OCI-LY1 (cell line): ENCODE measurements around the gene MVB12B.

ENCODE experiments used
- H2AFZ ChIP-seq: fragments of 200-600 bp; sonication (generic), shearing (Covaris generic); 2 replicates; pipeline ENCODE4 v1.6.0; 2014; ENCODE audit warnings: antibody characterized with exemption, mild to moderate bottlenecking, low read length
- H3F3A ChIP-seq: fragments of 200-600 bp; sonication (generic), shearing (Covaris generic); 2 replicates; pipeline ENCODE4 v1.6.0; 2014; ENCODE audit warnings: mild to moderate bottlenecking, antibody characterized with exemption, low read length, moderate library complexity; ENCODE audit not compliant: insufficient read depth
- H3K27ac ChIP-seq: fragments of 200-600 bp; sonication (generic); 2 replicates; pipeline ENCODE4 v1.5.1; 2014; ENCODE audit warnings: low read length, mixed run types, mild to moderate bottlenecking, low read depth; ENCODE audit not compliant: poor library complexity, severe bottlenecking
- H3K27me3 ChIP-seq: fragments of 200-600 bp; sonication (generic); 2 replicates; pipeline ENCODE4 v1.6.0; 2014; ENCODE audit warnings: antibody characterized with exemption, mild to moderate bottlenecking, low read length, moderate library complexity; ENCODE audit not compliant: insufficient read depth
- H3K36me3 ChIP-seq: fragments of 200-600 bp; sonication (generic); 2 replicates; pipeline ENCODE4 v1.6.1; 2014; ENCODE audit warnings: mild to moderate bottlenecking, antibody characterized with exemption, low read length, moderate library complexity, mixed read lengths; ENCODE audit not compliant: insufficient read depth
- H3K4me1 ChIP-seq: fragments of 200-600 bp; sonication (generic); 2 replicates; pipeline ENCODE4 v1.5.1; 2014; ENCODE audit warnings: mild to moderate bottlenecking, low read length, moderate library complexity; ENCODE audit not compliant: insufficient read depth, severe bottlenecking
- H3K4me2 ChIP-seq: fragments of 200-600 bp; sonication (generic), shearing (Covaris generic); 2 replicates; pipeline ENCODE4 v1.6.1; 2014; ENCODE audit warnings: low read length
- H3K4me3 ChIP-seq: fragments of 200-600 bp; sonication (generic); 2 replicates; pipeline ENCODE4 v1.5.1; 2014; ENCODE audit warnings: low read length, low read depth, mild to moderate bottlenecking, mixed read lengths; ENCODE audit not compliant: poor library complexity, severe bottlenecking
- H3K79me2 ChIP-seq: fragments of 200-600 bp; shearing (Covaris generic); 2 replicates; pipeline ENCODE4 v1.6.1; 2016; ENCODE audit warnings: mixed run types, low read length, mixed read lengths; ENCODE audit not compliant: insufficient read depth
- H3K9ac ChIP-seq: fragments of 200-600 bp; sonication (generic), shearing (Covaris generic); 2 replicates; pipeline ENCODE4 v1.6.1; 2014; ENCODE audit warnings: mild to moderate bottlenecking, low read length, mixed read lengths
- H3K9me2 ChIP-seq: fragments of 200-600 bp; sonication (generic), shearing (Covaris generic); 2 replicates; pipeline ENCODE4 v1.6.1; 2014; ENCODE audit warnings: low read depth, mild to moderate bottlenecking, low read length, mixed read lengths
- H3K9me3 ChIP-seq: fragments of 200-600 bp; shearing (Covaris generic); 2 replicates; pipeline ENCODE4 v1.6.1; 2014; ENCODE audit warnings: low read length, mixed read lengths
- H4K20me1 ChIP-seq: fragments of 200-600 bp; sonication (generic), shearing (Covaris generic); 2 replicates; pipeline ENCODE4 v1.6.0; 2016; ENCODE audit warnings: mild to moderate bottlenecking, low read length; ENCODE audit not compliant: insufficient read depth
- CTCF ChIP-seq: fragments of 200-600 bp; sonication (generic), shearing (Covaris generic); IDR thresholded peaks from 2 replicates; pipeline ENCODE4 v1.5.1; 2017; ENCODE audit warnings: mild to moderate bottlenecking, antibody characterized with exemption, low read length, moderate library complexity, mixed read lengths
- EZH2 ChIP-seq: fragments of 200-600 bp; sonication (generic), shearing (Covaris generic); IDR thresholded peaks from 2 replicates; pipeline ENCODE4 v1.8.0; 2017; ENCODE audit warnings: borderline replicate concordance, mixed run types, mild to moderate bottlenecking, antibody characterized with exemption, low read length, moderate library complexity, mixed read lengths

The MVB12B gene

GRCh38 chr9:126346031-126346430, 19.4 kb downstream of the MVB12B start:
- TF ChIP-seq CTCF (no peak), EZH2 (no peak)
- Histone ChIP-seq H3K79me2 (no peaks in the 10 kb centered on the region), H3K9ac (no peak overlapping the region), H3K27me3 (peaks cover 5% of the 10 kb centered on the region; the same call in 1 of the 2 replicates), H3K4me2 (no peak overlapping the region), H3K9me2 (no peaks in the 10 kb centered on the region), H3K27ac (no peak overlapping the region), H3K4me3 (no peak overlapping the region), H3K36me3 (no peaks in the 10 kb centered on the region), H4K20me1 (no peaks in the 10 kb centered on the region), H2AFZ (no peak overlapping the region), H3K4me1 (no peaks in the 10 kb centered on the region), H3F3A (no peaks in the 10 kb centered on the region), H3K9me3 (0 out of 2 replicates have a peak, but pooled peaks cover 3% of the 10 kb centered on the region)

DNA sequence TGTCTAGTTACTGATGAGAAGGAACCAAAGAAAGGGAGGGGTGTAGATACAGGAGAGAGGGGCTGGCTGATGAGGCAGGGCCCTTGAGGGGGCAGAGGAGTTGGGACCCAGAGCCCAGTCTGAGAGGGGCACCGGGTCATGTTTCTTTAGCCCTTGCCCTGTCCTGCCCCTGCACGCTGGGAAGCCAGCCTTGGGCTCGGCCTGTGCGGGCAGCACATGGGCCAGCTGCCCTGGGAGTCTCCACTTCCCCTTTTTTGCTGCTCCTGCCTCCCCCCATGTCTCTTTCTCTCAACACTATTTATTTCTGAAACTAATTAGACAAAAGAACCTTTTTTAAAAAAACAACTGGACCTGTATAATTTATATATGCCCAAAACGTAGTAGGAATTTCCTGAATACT, 20.5 kb downstream of the MVB12B start:
- Histone ChIP-seq H3K9ac (no peak overlapping the region), H3K36me3 (no peaks in the 10 kb centered on the region), H3K9me2 (no peaks in the 10 kb centered on the region), H3K79me2 (no peaks in the 10 kb centered on the region), H3F3A (no peaks in the 10 kb centered on the region), H3K9me3 (0 out of 2 replicates have a peak, but pooled peaks cover 3% of the 10 kb centered on the region), H2AFZ (no peak overlapping the region), H3K27ac (no peak overlapping the region), H3K4me3 (no peak overlapping the region), H3K4me1 (no peaks in the 10 kb centered on the region), H3K27me3 (0 out of 2 replicates have a peak, but pooled peaks cover 5% of the 10 kb centered on the region), H3K4me2 (no peak overlapping the region), H4K20me1 (no peaks in the 10 kb centered on the region)
- TF ChIP-seq CTCF (no peak), EZH2 (no peak)

DNA sequence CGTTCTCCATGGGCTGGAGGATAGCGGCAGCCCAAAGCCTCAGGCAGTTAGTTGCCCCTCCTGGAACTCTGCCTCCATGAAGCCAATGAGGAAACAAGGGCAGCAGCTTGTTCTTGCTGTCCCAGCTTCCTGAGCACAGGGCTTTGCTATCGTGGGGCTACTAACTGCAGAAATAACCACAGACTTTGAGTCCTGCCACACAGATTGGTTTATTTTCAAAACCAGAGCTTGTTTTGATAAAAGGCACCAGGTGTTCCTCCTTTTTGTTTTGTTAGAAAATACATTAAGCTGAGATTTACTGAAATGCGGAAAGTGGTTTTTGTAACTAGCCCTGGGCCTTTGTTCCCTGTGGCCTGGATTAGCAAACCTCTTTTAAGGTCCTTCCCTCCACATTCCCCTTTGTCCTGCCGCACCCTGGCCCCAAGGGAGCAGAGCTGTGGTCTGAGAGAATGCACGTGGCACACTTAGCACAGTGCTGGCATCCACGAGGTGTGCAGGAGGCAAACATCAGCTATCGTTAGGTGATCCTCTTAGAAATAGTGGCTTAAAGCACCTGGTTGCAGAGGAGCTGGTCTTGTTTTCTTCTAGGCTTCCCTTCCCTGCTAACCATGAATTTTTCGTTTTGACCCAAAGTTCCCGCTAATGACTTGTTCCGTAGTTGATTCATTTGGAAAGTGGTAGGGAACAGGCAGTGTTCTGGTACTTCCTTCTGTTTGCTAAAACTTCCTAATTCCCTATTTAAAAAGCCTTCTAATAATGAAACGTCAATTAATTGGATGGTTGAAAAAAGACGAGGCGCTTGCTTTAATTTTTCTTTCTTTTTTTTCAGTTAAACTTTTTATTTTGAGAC, 21.5 kb downstream of the MVB12B start:
- Histone ChIP-seq H3K4me3 (no peak overlapping the region), H3K4me2 (no peak overlapping the region), H3K9me3 (0 out of 2 replicates have a peak, but pooled peaks cover 3% of the 10 kb centered on the region), H3K27ac (no peak overlapping the region), H3K27me3 (0 out of 2 replicates have a peak, but pooled peaks cover 5% of the 10 kb centered on the region), H3K36me3 (no peaks in the 10 kb centered on the region), H3K79me2 (no peaks in the 10 kb centered on the region), H3K9me2 (no peaks in the 10 kb centered on the region), H3K4me1 (no peaks in the 10 kb centered on the region), H3F3A (no peaks in the 10 kb centered on the region), H3K9ac (no peak overlapping the region), H2AFZ (no peak overlapping the region), H4K20me1 (no peaks in the 10 kb centered on the region)
- TF ChIP-seq EZH2 = no peak
- TF ChIP-seq CTCF = no peak
